ENCODE results near the gene IL13. TPM values are rescaled to one million over a fixed set of nuclear protein-coding genes. Genes with fewer than 3 reads are reported as not detected.

The IL13 gene
- total RNA-seq, 1 experiment from 2014 or later = not detected

GRCh38 chr5:132669966-132670882 lies 12.3 kb downstream of the IL13 start:
- DNase-seq (ENCODE audit: low read depth) = no peak

- no peak for DNase-seq (ENCODE audit: low read depth)
Measured at GRCh38 chr5:132671000-132671399, 13.0 kb downstream of the IL13 start.

- DNase-seq (ENCODE audit: low read depth) = no peak
Measured at GRCh38 chr5:132673488-132673887, 15.5 kb downstream of the IL13 start.

- DNase-seq (ENCODE audit: low read depth) = no peak
Measured at GRCh38 chr5:132673939-132674630, 16.1 kb downstream of the IL13 start, which contains the start of gene IL4. IL4 (plus strand) TSS chr5:132673989; CDS start chr5:132674051, 62 bp downstream.

- DNase-seq (ENCODE audit: low read depth) = peak; percentile 83
Measured at GRCh38 chr5:132674671-132675506, 16.9 kb downstream of the IL13 start.

- DNase-seq (ENCODE audit: low read depth) = no peak
Measured at GRCh38 chr5:132675936-132676689, 18.1 kb downstream of the IL13 start.

GRCh38 chr5:132677191-132677590 lies 19.2 kb downstream of the IL13 start:
- peak; percentile 93 for DNase-seq (ENCODE audit: low read depth)

- DNase-seq (ENCODE audit: low read depth) = no peak
Measured at GRCh38 chr5:132677682-132678400, 19.9 kb downstream of the IL13 start.

- DNase-seq (ENCODE audit: low read depth) = no peak
Measured at GRCh38 chr5:132678735-132679134, 20.8 kb downstream of the IL13 start.

GRCh38 chr5:132679166-132679565 lies 21.2 kb downstream of the IL13 start:
- DNase-seq (ENCODE audit: low read depth) = no peak

- no peak for DNase-seq (ENCODE audit: low read depth)
Measured at GRCh38 chr5:132679717-132680380, 21.9 kb downstream of the IL13 start.

GRCh38 chr5:132680780-132681475 lies 23.0 kb downstream of the IL13 start:
- DNase-seq (ENCODE audit: low read depth) = no peak

GRCh38 chr5:132681476-132681831 lies 23.5 kb downstream of the IL13 start:
- no peak for DNase-seq (ENCODE audit: low read depth)

- DNase-seq (ENCODE audit: low read depth) = no peak
Measured at GRCh38 chr5:132681983-132682382, 24.0 kb downstream of the IL13 start.

GRCh38 chr5:132684491-132684890 lies 26.5 kb downstream of the IL13 start:
- no peak for DNase-seq (ENCODE audit: low read depth)

GRCh38 chr5:132684922-132685720 lies 27.1 kb downstream of the IL13 start:
- DNase-seq (ENCODE audit: low read depth) = no peak

- no peak for DNase-seq (ENCODE audit: low read depth)
Measured at GRCh38 chr5:132686193-132686592, 28.2 kb downstream of the IL13 start.

GRCh38 chr5:132687995-132688394 lies 30.0 kb downstream of the IL13 start:
- DNase-seq (ENCODE audit: low read depth) = no peak

Measured in HT1080 (cell line).